ENCODE data around the gene CBL.

CBL gene

DNA sequence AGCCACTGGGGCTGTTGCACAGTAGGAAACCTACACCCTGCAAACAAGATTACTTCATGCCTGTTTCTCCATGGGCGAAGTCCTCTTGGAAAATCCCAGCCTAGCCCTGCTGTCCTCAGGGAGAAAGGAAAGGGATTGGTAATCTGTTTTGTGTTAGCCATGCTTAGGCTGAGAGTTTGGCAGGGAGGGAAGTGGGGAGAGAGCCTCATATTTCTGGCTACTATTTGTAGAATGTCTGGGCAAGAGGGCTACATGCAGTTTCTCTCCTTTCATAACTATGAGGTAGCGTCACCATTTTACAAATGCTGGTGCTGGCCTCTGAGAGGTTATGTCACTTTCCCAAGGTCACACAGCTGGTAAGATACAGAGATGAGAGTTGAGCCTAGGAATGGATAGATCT is 141.1 kb downstream of the CBL start:
- no peak for DNase-seq (ENCODE audit: low read depth in 2 of 2)

DNA sequence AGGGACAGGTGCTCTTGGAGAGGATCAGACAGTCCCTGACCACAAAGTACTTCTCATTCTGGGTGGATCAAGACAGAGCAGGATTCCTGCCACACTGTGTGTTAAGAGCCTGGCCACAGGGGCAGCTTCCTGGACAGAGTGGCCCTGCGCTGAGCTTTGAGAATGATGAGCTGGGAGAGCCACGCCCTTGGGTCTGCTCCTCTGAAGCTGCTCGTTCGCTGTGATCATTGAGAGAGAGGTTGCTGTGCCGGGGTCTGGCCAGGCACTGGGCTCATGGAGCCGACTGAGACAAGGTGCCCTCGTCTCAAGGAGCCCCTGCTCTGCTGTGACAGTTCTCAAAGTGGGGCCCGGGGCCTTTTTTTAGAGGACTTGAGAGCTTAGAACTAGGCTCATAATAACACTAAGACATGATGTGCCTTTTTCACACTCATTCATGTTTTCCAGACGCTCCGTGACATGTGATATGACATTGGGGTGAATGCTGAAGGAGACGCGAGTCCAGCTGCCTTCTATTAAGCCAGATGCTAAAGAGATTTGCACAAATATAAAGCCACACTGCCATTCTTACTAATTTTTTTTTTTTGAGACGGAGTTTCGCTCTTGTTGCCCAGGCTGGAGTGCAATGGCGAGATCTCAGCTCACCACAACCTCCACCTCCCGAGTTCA is 141.9 kb downstream of the CBL start:
- no peak for DNase-seq (ENCODE audit: low read depth in 2 of 2)

DNA sequence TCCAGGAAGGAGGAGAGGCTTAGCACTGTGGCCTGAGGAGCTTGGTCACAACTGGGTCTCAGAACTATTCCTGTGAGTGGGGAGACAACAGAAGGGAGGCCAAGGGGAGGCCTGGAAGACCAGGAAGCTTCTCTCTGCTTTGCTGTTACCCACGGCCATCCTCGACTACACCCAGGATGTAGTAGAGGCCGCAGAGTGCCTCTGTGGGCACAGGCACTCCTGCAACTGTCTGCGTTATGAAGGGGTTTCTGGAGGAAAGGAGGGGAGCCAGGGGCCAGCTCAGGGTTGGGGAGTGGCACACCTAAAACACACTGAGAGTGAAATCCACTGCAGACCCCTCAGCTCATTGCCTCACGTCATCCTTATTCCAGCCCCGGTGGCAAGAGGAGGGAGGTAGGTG is 144.2 kb downstream of the CBL start:
- DNase-seq (ENCODE audit: low read depth in 2 of 2), result no peak

DNA sequence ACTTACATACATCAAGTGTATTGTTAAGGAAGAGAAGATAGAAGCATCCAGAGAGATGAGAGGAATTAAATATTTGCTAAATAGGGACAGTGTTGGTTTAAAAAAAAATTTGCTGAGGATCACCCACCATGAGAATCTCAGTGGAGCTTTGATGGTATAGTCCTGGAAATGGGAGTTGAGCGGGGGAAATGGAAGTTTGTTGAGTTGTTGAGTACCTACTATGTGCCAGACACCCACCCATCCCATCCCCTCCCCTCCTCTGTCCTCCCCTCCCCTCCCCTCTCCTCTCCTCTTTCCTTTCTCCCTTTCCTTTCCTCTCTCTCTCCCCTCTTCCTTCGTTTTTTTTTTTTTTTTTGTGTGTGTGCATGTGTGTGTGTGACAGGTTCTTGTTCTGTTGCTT is 145.1 kb downstream of the CBL start:
- DNase-seq (ENCODE audit: low read depth in 2 of 2), result no peak

DNA sequence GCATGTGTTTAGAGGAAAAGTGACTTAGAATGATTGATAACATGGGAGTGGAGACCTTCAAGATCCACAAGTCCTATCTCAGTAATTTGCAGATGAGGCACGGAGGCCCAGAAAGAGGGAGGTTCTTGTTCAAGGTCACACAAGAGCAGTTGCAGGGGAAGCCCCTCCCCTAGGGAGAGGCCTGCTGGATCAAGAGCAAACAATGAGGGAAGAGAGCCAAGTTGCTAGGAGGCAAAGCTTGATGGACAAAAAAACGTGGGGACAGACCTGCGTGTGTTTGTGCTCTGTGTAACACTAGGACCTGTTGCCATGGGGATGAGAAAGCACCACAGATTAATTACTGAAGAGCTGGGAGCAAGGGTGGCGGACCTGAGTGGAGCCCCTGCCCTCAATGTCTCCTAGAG is 146.7 kb downstream of the CBL start:
- DNase-seq (ENCODE audit: low read depth in 2 of 2), result no peak

DNA sequence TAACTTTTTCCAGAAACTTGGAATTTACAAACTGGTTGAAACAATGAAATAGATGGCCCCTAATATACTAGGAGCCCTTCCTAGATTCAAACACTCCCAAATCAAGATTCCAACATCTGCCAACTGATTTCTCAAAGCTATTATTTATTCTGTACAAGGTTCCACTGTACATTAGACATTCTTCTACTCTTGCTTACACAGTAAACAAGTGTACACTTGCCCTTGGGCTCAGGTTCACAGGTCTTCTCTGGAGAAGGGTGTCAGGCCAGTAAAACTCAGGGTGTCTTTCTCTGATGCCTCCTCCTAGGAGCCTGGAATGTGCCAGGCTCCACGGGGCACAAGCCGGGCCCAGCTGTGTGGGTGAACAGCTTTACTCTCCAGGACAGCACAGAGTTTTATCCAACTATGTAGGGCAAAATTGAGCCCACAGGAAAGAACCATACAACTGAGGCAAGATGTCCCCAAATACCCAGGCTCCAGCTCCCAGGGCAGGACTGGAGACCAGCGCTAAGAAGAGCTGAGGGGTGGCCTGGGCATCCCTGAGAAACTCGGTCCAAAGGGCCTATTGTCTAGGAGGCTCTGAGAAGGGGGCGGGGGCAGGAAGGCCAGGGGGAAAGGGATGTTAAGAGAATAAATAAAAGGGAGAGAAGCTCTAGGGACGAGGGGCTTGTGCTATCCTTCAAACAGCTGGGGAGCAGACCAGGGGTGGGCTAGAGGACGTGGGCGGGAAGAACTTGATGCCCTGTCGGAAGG is 149.1 kb downstream of the CBL start:
- DNase-seq (ENCODE audit: low read depth in 2 of 2), result no peak

DNA sequence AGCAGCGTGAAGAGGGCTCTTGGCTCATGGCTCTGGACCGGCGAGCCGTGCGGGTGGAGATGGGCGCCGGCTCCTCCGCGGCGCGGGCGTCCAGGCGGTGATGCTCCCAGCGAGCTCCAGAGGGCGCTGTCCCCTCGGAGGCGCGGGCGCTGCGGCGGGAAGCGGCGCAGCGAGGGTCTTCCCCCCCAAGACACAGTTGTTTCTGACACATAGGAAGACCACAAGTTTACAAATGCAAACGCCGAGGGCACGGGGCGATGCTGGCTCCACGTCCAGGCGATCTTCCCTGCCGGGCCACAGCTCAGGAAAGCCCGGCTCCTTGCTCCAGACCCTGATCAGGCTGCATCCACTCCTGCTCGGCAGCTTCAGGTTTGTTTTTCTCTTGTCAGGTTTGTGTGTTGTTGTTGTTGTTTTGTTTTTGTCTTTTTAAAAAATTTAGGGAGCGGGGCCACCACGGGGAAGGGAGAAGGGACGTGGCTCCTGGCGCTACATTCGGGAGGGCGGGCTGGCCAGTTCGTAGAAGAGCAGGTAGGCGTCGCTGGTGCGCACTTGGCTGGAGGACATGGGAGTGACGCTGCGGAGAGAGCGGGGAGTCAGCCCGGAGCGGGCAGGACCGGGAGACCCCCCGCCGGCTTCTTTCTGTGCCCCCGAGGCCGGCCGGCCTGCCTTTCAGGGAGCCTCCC is 150.4 kb downstream of the CBL start:
- peak; percentile 29 to 52 for DNase-seq (ENCODE audit: low read depth in 2 of 2)

DNA sequence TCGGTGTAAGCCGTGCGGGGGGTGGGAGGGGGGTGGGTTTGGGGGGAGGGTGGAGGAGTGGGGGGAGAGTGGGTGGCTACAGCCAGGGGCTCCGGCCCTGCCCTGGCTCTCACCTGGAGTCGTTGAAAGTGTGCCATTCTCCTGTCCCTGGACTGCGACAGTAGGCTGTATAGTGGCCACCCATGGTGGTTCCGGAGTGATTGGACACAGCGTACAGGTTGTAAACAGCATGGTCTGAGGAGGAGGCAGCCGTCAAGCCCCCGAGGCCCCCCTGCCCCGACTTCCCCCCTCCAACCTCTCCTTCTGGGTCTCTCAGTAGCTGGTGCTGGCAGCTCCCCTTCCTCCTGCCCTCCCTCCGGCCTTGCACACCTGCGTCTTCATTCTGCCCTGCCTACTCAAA is 150.9 kb downstream of the CBL start:
- no peak for DNase-seq (ENCODE audit: low read depth in 2 of 2)

Data from stimulated activated CD4-positive, alpha-beta T cell treated with anti-CD3 and anti-CD28 coated beads, Interleukin-1b, Interleukin-23, amount 100 ng/mL, for 1 hour (primary cell).